CD14-positive monocyte (primary cell): ENCODE results near the gene ZNFX1. TPM values are rescaled to one million over a fixed set of nuclear protein-coding genes. Genes with fewer than 3 reads are reported as not detected.

Experiments used
- DNase-seq, 3 donors: peaks; one replicate each; pipeline ENCODE4 v3.0.0-alpha.2; 2011 to 2022
- H2AFZ ChIP-seq: 2 replicates; pipeline ENCODE4 v1.6.0; 2012; ENCODE audit warnings: mild to moderate bottlenecking, low read depth, low read length, inconsistent platforms; ENCODE audit not compliant: insufficient read depth, poor library complexity, severe bottlenecking
- H3K27ac ChIP-seq, 2 donors: 1 replicate in 1 of 2; 2 replicates in 1 of 2; pipeline ENCODE4 v1.5.1; 2012 to 2013; ENCODE audit warnings: low read length in 2 of 2, control low read depth in 1 of 2, inconsistent platforms in 1 of 2, low read depth in 1 of 2, mild to moderate bottlenecking in 1 of 2
- H3K27me3 ChIP-seq, 2 donors: one replicate each; pipeline versions ENCODE4 v1.6.0 to v1.6.1; 2011 to 2013; ENCODE audit warnings: low read length in 2 of 2; ENCODE audit not compliant: control insufficient read depth in 2 of 2, insufficient read depth in 2 of 2
- H3K36me3 ChIP-seq, 2 donors: replicated peaks in 1 of 2; 1 replicate in 1 of 2; 2 replicates in 1 of 2; pipeline versions ENCODE4 v1.5.1 to v1.6.1; 2012 to 2013; ENCODE audit warnings: low read length in 2 of 2, control low read depth in 1 of 2, inconsistent platforms in 1 of 2, mild to moderate bottlenecking in 1 of 2; ENCODE audit not compliant: insufficient read depth in 2 of 2, control insufficient read depth in 1 of 2
- H3K4me1 ChIP-seq, 2 donors: 1 replicate in 1 of 2; 2 replicates in 1 of 2; pipeline versions ENCODE4 v1.5.1 to v1.6.1; 2012 to 2013; ENCODE audit warnings: low read length in 2 of 2, control low read depth in 1 of 2, inconsistent platforms in 1 of 2, mild to moderate bottlenecking in 1 of 2, moderate library complexity in 1 of 2; ENCODE audit not compliant: insufficient read depth in 2 of 2, control insufficient read depth in 1 of 2
- H3K4me2 ChIP-seq: replicated peaks from 2 replicates; pipeline ENCODE3; 2012; ENCODE audit warnings: low read length, moderate library complexity, mild to moderate bottlenecking; ENCODE audit not compliant: poor library complexity, severe bottlenecking; ENCODE audit errors: extremely low read depth
- H3K4me3 ChIP-seq, 3 experiments: fragments of 200-600 bp in 1 of 3; sonication (generic) in 1 of 3; replicated peaks in 1 of 3; 1 replicate in 2 of 3; 2 replicates in 1 of 3; pipeline ENCODE4 v1.5.1; 2011 to 2013; ENCODE audit warnings: low read length in 3 of 3, mild to moderate bottlenecking in 3 of 3, control low read depth in 2 of 3, low read depth in 2 of 3, inconsistent platforms in 1 of 3, moderate library complexity in 1 of 3
- H3K79me2 ChIP-seq: 2 replicates; pipeline ENCODE4 v1.6.0; 2012; ENCODE audit warnings: mild to moderate bottlenecking, control low read depth, inconsistent platforms, low read length, moderate library complexity; ENCODE audit not compliant: insufficient read depth
- H3K9ac ChIP-seq: 2 replicates; pipeline ENCODE4 v1.6.0; 2017; ENCODE audit warnings: low read length, mild to moderate bottlenecking; ENCODE audit not compliant: insufficient read depth, poor library complexity, severe bottlenecking
- H3K9me3 ChIP-seq, 2 donors: replicated peaks in 1 of 2; 1 replicate in 1 of 2; 2 replicates in 1 of 2; pipeline versions ENCODE4 v1.5.1 to v1.6.1; 2012 to 2013; ENCODE audit warnings: low read length in 2 of 2, control low read depth in 1 of 2; ENCODE audit not compliant: control insufficient read depth in 1 of 2, insufficient read depth in 1 of 2
- H4K20me1 ChIP-seq: 2 replicates; pipeline ENCODE4 v1.6.0; 2012; ENCODE audit warnings: mild to moderate bottlenecking, low read length, control low read depth, moderate library complexity; ENCODE audit not compliant: insufficient read depth
- H3K27ac Mint-ChIP-seq, 7 donors: one replicate each; pipeline ENCODE4 v1.8.0; 2020; ENCODE audit warnings: mild to moderate bottlenecking in 7 of 7, mixed read lengths in 7 of 7, moderate library complexity in 6 of 7, inconsistent platforms in 2 of 7
- H3K27me3 Mint-ChIP-seq, 3 donors: one replicate each; pipeline ENCODE4 v1.8.0; 2021 to 2022; ENCODE audit warnings: low read depth in 3 of 3, mild to moderate bottlenecking in 3 of 3, mixed read lengths in 3 of 3, moderate library complexity in 3 of 3, inconsistent platforms in 1 of 3
- H3K36me3 Mint-ChIP-seq, 2 donors: one replicate each; pipeline ENCODE4 v1.8.0; 2020; ENCODE audit warnings: mixed read lengths in 2 of 2, inconsistent platforms in 1 of 2, mild to moderate bottlenecking in 1 of 2
- H3K4me1 Mint-ChIP-seq: one replicate; pipeline ENCODE4 v1.8.0; 2020; ENCODE audit warnings: mild to moderate bottlenecking, mixed read lengths
- H3K4me3 Mint-ChIP-seq, 2 donors: one replicate each; pipeline ENCODE4 v1.8.0; 2020; ENCODE audit warnings: mild to moderate bottlenecking in 2 of 2, mixed read lengths in 2 of 2, moderate library complexity in 1 of 2
- H3K9me3 Mint-ChIP-seq, 7 donors: one replicate each; pipeline ENCODE4 v1.8.0; 2020 to 2022; ENCODE audit warnings: mixed read lengths in 7 of 7, mild to moderate bottlenecking in 6 of 7, moderate library complexity in 6 of 7, inconsistent platforms in 2 of 7
- WGBS: methylation state at CpG from one replicate; pipeline ENCODE4 v1.1.5; 2013; ENCODE audit warnings: missing lambda C conversion rate; ENCODE audit not compliant: insufficient coverage; 5-methylcytosine and 5-hydroxymethylcytosine counted together
- intact Hi-C, 2 donors: fragments of 100-400 bp; cut with micrococcal nuclease; formaldehyde crosslinking; loops; one replicate each; pipeline versions ENCODE4 v1.15.0 to v1.15.1; 2023
- polyA plus RNA-seq, 3 donors: library from polyadenylated mRNA; depleted of rRNA in 1 of 3; unstranded in 2 of 3; stranded (reverse) in 1 of 3; fragments of 300-500 nt in 2 of 3; fragments of >200 nt in 1 of 3; fragmentation: Illumina TruSeq in 2 of 3; gene quantifications; 1 replicate in 2 of 3; 2 replicates in 1 of 3; pipeline ENCODE4 v1.2.3, GENCODE V29; 2012 to 2021
- TF ChIP-seq, protein P1 (sequence below): fragments of 200-600 bp; IDR thresholded peaks from one replicate; pipeline ENCODE4 v1.8.0; 2022; ENCODE audit warnings: antibody characterized with exemption, mild to moderate bottlenecking

Gene ZNFX1
- polyA plus RNA-seq, 3 donors = 11.4 to 23.2 (median 13.3) TPM

DNA sequence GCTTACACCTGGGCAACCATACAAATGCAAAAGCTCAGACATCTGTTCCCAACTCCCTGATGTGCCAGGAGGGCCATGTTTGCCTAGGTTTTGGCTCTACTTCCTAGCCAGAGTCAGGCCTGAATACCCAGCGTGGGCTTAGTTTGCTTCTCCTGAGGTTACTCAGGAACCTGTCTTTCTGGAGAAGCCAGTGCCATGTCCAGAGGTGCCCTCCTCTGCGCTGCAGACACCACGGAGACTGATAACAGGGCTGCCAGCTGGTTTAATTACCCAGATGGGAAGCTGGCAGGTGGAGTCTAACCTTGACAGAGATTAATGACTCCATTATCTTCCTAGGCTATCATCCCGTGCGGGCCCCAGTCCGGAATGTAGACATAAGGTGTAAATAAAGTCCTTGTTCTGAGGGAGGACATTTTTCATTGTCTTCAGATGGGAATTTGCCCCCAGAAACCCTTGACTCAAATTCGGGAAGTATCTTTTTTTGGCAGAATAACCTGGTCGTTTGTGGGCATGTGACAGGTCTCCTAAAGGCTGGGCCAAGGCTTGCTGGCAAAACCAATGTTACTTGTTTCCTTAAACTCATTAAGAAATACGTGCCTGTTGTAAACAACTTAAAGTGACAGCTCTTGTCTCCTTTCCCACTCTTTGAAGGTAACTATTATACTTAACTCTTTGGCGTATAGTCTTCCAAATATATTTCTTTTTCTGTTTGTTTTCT, 29.2 kb upstream of the ZNFX1 start:
- peaks cover 0 to 3% of the 10 kb centered on the region in 2 donors for H3K4me1 ChIP-seq
- no peak for DNase-seq
- peaks cover 0 to 4% of the 10 kb centered on the region in 2 donors for H3K9me3 ChIP-seq
- no peak overlapping the region for H3K27ac ChIP-seq
- H3K4me2 ChIP-seq = no peak overlapping the region
- no peaks in the 10 kb centered on the region for H4K20me1 ChIP-seq
- H3K27me3 Mint-ChIP-seq = peaks cover 0 to 5% (median 1%) of the 10 kb centered on the region in 3 donors
- H3K4me1 Mint-ChIP-seq = peaks cover 13% of the 10 kb centered on the region
- H3K27me3 ChIP-seq = no peaks in the 10 kb centered on the region
- no peak overlapping the region for H3K9ac ChIP-seq
- H3K4me3 Mint-ChIP-seq = no peak overlapping the region
- no peaks in the 10 kb centered on the region for H3K36me3 Mint-ChIP-seq
- peaks cover 2 to 8% (median 3%) of the 10 kb centered on the region in 7 donors for H3K9me3 Mint-ChIP-seq
- H3K4me3 ChIP-seq = no peak overlapping the region
- WGBS = 30% methylated on average over 4 of the region's 10 CpGs
- H2AFZ ChIP-seq = no peak overlapping the region
- intact Hi-C loops = no loop called here
- no peaks in the 10 kb centered on the region for H3K79me2 ChIP-seq
- no peak overlapping the region for H3K27ac Mint-ChIP-seq
- TF ChIP-seq, protein P1, sequence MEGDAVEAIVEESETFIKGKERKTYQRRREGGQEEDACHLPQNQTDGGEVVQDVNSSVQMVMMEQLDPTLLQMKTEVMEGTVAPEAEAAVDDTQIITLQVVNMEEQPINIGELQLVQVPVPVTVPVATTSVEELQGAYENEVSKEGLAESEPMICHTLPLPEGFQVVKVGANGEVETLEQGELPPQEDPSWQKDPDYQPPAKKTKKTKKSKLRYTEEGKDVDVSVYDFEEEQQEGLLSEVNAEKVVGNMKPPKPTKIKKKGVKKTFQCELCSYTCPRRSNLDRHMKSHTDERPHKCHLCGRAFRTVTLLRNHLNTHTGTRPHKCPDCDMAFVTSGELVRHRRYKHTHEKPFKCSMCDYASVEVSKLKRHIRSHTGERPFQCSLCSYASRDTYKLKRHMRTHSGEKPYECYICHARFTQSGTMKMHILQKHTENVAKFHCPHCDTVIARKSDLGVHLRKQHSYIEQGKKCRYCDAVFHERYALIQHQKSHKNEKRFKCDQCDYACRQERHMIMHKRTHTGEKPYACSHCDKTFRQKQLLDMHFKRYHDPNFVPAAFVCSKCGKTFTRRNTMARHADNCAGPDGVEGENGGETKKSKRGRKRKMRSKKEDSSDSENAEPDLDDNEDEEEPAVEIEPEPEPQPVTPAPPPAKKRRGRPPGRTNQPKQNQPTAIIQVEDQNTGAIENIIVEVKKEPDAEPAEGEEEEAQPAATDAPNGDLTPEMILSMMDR = no peak
- no peaks in the 10 kb centered on the region for H3K36me3 ChIP-seq

DNA sequence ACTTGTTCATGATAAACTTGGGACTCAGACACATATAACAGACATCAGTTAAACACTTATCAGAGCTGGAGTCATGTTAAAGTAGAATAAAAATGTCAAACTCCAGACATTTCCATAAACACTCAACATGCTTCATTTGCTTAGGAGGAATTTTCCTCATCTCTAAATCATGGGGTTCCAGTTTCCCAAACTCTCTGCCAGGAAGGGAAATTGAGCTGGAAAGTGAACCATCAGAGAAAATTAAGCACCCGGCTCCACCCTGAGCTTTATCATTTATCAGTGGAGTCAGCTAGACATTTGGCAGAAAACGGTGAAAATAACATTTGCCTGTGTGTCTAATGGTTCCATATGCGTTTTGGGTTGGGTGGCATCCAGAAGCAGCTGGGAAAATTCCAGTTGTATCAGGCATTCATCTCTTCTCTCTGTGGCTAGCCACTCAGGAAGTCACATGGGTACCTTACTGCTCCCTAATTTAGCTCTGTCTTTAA, 25.3 kb upstream of the ZNFX1 start:
- WGBS = 0% methylated on average over 2 of the region's 3 CpGs

More for the DNA sequence above, 25.3 kb upstream of the ZNFX1 start:
- no peak overlapping the region for H3K27ac Mint-ChIP-seq
- no peak overlapping the region for H3K4me3 Mint-ChIP-seq
- Histone ChIP-seq H3K79me2 (no peaks in the 10 kb centered on the region), H3K27me3 (no peaks in the 10 kb centered on the region), H3K9me3 (no peaks in the 10 kb centered on the region), H3K4me3 (no peak overlapping the region), H4K20me1 (no peaks in the 10 kb centered on the region), H3K9ac (no peak overlapping the region), H2AFZ (no peak overlapping the region), H3K36me3 (no peaks in the 10 kb centered on the region), H3K4me2 (no peak overlapping the region), H3K27ac (no peak overlapping the region), H3K4me1 (peaks cover 2 to 8% of the 10 kb centered on the region in 2 donors)
- no peak for DNase-seq
- no peaks in the 10 kb centered on the region for H3K36me3 Mint-ChIP-seq
- peaks cover 11% of the 10 kb centered on the region for H3K4me1 Mint-ChIP-seq
- TF ChIP-seq, protein P1 = no peak
- H3K9me3 Mint-ChIP-seq = peaks cover 0 to 2% (median 0%) of the 10 kb centered on the region in 7 donors
- peaks cover 0 to 2% (median 0%) of the 10 kb centered on the region in 3 donors for H3K27me3 Mint-ChIP-seq
- intact Hi-C loops = no loop called here
